GM19395 (cell line): ENCODE data around the gene WASHC3.
"Not testable (repeated sequence)": the region's sequence is repeated elsewhere in the genome, so short reads cannot be mapped to it uniquely, and the experiment has no call there.

Source experiments
- ATAC-seq: cut with Tn5 transposase; IDR thresholded peaks from one replicate; pipeline ENCODE4 v1.9.1; 2021; ENCODE audit warnings: mild to moderate bottlenecking, moderate library complexity; ENCODE audit not compliant: unreplicated experiment

Gene WASHC3

DNA sequence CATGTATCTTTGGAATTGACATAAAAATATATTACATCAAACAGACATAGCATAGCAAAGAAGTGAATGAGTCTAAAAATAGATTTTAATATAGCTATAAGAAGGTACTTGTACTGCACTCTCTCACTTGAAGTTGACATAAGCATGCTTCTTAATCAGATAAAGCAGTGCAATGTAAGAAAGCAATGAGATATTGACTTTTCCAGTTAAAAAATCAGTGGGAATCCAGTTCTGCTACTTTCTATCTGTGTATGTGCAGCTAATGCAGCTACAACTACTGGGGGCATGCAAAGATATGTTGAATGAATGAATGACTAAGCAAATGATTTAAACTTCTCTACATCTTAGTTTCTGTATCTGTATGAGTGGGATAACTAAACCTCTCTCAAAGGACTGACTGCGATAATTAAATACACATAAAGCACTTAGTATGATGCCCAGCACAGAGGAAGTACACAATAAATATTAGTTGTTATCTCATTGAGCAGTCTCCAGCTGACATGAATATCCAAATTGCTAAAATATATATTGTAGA is 10.3 kb downstream of the WASHC3 start:
- no peak for ATAC-seq

DNA sequence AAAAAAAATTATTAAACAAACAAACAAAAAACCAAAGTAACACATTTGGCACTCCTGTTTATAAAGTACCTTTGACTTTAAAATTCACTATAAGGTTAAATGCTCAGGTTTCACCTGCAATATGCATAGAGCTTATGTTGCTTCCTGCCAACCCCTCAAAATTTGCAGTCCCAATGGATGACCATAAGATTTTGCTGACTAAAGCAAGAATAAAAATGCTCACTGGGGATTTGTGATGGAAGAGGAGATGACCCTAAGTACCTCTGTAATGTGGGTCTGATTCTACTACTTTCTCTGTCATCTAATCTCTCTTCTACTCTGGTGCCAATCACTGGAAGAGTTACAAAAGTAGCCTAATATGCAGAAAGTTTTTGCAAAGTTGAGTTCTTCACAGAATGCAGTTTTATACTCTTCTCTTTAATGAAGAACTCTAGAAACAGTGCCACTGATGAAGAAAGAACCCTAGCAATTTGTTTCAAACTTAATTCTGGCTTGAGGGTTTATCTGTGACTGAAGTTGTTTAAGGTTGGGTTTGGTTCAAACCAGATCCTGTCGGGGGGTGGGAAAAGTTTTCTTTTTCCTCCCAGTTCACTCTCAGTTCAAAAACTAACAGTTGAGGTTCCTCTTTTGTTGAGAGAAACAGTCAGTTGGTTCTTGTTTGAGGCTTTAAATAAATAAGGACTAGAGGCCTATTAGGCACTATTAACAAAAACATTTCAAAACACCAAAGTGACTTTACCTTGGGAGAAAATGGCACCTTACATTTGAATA is 10.9 kb downstream of the WASHC3 start:
- ATAC-seq: no peak

DNA sequence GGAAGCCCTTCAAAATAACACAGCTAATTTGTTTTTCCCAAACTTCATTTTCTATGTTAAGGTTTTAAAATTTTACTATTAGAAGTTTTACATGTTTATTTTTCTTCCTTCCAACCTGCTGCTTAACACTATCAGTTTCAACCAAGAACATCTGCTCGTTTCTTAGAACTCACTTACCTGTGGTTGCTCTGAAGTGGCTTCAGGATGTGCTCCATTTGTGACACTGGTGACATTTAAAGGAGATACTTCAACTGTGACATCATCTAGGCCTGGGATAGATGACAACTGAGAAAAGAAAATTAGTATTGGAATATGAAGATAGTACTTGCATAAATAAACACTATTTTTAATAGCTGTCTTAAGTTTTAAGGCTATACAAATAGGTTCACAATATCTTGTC is 17.9 kb downstream of the WASHC3 start:
- ATAC-seq: peak; percentile 95

DNA sequence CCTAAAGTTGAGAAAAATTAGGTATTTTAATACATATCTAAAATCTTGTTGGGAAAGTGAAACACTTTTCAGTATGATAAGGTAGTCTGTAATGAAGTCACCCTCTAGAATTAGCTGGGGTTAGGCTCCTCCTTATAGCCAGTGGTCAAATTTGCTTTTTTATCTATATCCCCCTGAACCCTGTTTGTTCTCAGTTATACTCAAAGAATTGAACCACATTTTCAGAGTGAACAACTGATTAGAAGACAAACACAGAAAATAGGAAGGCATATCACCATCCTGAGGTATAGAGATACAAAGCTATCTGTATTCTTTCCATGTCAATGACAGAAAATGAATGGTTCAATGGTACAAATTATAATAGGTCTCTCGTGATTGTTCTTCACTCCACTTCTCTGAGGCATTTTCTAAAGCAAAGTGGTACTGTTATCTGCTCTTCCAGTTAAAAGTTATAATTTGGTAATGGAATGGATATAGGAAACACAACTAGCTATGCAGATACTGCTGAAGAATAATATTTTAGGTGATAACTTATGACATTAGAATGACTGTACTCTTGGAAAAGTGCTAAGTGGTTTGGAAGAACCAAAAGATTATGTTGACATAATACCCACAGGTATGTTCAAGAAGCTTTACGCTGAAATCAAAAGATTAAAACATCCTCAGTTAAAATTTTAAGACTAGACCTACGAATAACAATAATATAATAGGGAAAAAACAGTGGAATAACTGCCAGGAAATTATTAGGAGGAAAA is 27.6 kb downstream of the WASHC3 start:
- no peak for ATAC-seq

DNA sequence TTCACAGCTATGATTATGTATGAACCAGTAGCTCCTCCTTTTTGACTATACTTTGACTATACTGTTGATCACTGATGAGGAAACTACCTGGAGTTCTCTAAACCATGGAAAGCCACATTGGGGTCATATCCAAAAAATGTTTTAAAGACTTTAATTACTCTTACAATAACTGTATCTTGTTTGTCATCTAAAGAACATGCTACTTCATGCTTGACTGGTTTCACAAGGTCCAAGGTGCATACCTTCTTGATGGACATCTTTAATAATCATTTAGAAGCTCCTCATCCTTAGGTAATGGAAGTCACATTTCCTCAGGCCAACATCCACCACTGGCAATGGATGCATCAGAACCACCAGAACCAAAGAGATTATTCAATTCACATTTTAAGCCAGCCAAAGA is 29.9 kb downstream of the WASHC3 start:
- ATAC-seq: no peak

DNA sequence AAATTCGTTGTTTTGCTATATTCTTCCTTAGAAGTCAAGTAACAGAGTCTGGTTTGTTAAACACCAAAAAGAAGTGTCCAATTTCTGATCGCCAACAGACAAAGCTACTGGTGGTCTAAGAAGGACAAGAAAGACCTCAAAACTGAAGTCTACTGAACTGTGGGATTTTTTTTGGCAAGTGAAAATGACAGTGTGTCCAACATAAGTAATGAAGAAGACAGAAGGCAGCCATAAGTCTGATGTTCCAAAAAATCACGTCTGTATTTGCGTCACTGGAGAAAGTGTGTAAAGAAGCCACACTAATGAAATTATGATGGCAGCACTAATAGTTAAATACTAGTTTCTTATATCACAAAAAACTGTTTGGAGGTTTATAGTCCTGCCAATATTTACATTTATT is 32.6 kb downstream of the WASHC3 start:
- no peak for ATAC-seq

DNA sequence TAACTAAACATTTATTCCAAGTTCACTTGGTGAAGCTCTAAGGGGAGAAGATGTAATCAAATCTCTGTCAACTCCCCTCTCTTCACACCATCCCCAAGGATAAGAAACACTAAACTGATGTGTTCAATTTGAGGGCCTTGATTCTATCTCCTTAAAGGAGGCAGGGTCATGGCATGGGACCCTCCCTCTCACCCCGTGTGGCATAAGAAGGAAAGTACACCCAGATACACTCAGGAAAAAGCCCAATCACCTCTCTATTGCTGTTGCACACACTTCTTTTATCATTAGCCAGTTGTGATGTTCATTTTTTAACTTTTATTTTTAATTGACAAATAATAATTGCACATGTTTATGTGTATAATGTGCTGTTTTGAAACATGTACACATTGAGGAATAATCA is 35.1 kb downstream of the WASHC3 start:
- no peak for ATAC-seq

DNA sequence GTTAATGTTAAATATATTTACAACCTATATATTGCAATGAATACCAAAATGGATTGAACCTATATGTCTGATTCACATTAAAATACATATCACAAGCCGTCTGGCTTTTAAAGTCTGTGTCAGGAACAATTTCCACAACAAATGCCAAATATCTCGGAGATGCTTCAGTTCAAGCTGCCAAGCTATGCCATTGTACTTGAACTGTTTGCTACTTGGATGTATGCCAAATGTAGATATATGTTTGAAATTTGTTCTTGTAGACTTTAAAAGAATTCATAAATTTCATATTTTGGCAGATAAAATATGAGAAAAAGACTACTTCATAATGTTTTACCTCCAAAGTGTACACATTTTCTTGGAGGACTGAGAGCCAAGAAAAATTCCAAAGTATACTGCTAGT is 37.0 kb downstream of the WASHC3 start:
- ATAC-seq: no peak

DNA sequence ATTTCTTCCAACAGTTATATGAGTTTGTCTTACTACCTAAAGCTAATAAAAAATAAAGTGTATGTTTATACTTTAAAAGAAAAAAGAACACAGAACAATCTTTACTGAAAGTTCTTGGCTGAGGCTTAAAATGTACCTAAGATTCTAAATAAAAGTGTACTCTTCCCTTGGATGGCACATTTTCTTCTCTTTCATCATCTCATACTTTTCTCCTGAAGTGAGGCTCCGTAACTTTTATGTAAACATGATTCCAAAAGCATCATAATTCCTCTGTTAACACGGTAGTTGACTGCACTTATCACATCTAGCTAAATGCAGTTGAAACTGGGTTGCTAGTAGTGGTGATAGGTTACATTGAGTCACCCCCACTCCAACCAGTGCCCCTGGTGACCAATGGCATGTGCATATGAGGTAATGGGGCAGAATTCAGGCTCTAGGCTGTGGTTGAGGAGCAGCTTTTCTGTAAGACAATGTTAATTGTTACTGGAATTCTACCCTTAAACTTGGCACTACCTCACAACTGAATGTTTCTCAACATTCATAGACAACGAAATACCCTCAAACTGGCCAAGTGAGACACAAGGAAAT is 38.4 kb downstream of the WASHC3 start:
- no peak for ATAC-seq

DNA sequence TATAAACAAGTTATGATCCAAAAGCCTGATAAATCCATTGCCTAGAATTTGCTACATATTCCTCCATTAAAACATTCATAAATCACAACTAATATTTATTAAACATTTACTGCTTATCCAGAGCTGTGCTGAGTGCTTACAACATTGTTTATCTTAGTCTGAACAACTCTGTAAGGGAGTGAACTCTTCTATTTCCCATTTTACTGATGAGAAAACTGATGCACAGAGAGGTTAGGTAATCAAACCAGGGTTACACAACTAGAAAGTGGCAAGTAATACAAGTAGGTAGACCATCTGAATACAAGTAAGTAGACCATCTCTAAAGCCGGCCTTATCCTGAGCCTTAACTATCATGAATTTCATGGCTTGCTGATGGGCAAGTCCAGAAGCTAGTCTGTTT is 39.5 kb downstream of the WASHC3 start:
- ATAC-seq: no peak

DNA sequence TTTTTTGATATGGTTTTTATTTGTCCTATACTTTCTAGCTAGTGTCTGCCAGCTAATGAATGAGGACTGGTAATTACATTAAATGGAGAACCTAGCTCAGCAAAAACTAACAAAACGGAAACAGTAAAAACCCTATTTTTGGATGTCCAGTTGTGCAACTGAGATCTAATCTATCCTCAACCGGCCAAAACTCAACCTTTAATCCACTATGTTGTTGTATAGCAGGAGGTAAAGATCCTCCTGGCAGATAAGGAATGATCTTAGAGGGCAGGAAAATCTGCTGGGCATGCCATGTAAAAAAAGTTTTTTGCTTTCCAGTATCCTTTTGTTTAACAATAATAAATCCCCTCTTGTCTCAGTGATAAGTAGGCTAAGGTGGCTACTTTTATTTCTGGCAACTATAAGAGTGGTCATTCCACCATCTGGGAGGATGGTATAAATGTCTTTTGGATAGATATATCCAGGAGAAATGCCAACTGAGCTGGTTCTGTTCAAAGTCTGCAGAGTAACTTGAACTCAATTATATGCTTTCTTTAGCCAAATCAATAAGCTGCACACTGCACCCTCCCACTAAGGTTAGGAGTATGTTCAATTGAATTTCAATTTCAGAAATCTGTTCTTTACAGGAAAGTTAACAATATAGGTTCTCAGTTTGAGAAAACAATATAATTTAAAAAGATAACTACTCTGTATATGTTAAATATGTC is 40.1 kb downstream of the WASHC3 start:
- no peak for ATAC-seq

DNA sequence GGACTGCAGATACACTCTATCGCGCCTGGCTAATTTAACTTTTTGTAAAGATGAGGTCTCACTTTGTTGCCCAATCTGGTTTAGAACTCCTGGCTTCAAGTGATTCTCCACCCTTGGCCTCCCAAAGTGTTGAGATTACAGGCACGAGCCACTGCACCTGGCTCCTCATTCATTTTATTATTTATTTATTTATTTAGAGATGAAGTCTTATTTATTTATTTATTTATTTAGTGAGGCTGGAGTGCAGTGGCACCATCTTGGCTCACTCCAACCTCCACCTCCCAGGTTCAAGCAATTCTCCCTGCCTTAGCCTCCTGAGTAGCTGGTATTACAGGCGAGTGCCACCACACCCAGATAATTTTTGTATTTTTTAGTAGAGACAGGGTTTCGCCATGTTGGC is 43.2 kb downstream of the WASHC3 start:
- ATAC-seq: not testable (repeated sequence)

DNA sequence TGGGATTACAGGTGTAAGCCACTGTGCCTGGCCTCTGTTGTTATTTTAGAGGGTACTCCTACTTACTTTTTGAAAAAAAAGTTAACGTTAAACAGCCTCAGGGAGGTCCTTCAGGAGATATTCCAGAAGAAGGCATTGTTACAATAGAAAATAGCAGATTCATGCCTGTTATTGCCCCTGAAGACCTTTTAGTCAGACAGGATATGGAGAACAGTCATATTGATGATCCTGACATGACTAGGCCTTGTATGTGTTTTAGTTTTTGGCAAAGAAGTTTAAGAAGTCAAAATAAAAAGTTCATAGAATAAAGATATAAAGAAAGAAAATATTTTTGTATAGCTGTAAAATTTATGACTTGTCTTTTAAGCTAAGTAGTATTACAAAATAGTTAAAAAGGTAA is 45.3 kb downstream of the WASHC3 start:
- ATAC-seq: no peak

DNA sequence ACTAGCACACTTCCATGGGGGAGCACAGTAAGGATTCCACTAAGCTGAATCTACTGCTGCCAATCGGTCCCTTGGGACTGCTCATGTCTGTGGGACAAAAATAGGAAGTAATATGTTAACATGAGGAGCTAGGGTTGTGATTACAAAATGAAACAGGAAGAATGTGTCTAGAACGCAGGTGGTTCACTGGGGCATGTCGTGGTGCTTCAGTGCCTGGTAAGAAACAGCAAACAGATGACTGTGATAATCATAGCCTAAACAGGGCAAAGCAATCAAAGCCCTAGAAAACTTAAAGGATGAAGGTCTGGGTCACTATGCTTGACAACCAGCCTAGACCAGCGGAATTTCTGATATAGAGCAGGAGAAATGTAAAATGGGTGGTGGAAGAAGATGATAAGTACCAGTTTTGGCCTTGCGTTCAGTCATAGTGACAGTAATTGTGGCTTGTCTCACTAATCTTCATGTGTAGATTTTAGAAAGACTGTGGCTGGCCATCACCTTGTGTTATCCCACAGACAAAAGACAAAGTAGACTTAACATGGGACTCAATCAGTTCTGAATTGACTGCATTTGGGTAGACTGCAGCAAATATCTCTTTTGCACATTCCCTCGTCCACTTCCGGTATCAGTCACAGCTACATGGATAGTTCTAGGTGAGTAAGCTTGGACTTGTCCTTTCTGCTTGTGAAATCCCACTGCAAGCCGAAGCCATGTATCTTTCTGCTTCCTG is 51.4 kb downstream of the WASHC3 start:
- ATAC-seq: peak; percentile 94

DNA sequence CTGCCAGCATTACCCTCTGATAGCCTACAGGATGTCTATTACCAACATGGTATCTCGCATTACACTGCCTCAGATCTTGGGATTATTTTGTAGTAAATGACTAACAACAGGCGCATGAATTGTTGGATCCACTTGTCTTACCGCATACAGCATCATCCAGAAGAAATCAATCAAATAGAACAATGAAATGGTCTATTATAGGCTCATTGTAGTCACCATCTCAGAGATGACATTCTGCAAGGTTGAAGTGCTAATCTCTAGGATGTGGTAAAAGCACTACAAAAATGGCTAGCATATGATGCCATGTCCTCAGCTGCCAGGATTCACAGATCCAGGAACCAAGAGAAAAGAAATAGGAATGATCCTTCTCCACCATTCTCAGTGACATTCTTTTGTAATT is 52.0 kb downstream of the WASHC3 start:
- ATAC-seq: no peak

DNA sequence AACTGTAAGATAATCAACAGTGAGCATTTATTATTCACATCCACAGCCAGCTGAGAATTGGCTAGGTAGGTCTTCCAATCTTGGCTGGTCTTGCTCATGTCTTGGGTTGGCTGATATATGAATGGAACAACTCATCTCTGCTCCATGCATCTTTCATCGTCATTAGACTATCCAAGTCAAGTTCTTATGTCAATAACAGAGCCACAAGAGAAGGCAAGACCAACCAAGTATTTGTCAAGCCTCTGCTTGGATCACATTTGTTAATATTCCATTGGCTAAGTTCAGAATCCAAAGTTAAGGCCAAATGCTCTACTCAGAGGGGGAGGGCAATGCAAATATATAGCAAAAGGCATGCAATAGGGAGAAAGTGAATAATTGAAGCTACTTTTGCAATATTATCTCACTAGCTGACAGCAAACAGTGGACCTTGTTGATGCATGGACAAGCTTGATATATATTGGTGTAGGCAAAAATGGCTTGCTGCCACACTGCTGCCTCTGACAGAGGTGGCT is 53.1 kb downstream of the WASHC3 start:
- no peak for ATAC-seq

DNA sequence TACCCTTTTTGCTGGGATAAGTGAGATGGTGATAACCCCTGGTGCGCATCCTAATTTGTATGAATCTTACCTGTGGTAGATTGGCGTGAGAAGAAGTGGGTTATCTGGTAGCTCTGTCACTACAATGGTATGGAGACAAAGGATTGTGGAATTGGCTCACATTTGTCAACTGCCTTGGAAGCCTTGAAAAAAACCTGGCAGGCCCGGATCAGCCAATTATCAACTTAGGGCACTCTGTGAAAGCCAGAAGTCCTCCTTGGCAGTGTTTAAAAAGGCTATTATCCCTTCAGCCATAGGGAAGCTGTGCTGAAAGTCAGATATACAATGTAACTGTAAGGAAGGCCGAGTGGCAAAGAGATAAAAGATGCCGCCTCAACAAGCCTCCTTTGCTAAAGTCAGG is 56.5 kb downstream of the WASHC3 start:
- ATAC-seq: no peak

DNA sequence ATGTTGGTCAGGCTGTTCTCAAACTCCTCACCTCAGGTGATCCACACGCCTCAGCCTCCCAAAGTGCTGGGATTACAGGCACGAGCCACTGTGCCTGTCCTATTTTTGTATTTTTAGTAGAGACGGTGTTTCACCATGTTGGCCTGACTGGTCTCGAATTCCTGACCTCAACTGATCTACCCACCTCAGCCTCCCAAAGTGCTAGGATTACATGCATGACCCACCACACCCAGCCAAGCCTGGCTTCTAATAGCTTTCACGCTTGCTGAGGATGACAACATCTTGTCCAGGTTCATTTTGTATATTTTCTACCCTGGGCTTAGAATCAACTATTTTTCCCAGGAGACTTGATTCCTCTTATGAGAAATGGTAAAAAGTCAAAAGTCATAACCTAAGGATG is 64.7 kb downstream of the WASHC3 start:
- no peak for ATAC-seq

DNA sequence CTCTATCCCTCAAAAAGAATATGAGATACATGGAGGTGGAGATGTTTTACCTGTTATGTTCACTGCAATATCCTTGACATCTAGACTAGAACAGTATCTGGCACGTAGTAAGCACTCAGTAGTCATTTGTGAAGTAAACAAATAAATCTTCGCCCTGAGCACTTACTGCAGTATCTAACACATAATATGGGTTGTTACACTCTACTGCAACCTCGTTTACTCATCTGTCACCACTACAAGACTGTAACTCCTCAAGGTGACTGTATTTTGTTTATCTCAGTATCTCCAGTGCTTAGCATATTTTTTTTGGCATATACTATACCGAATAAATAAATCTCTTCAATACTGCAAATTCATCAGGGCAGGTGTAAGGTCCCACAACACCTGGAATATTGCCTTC is 66.1 kb downstream of the WASHC3 start:
- no peak for ATAC-seq

DNA sequence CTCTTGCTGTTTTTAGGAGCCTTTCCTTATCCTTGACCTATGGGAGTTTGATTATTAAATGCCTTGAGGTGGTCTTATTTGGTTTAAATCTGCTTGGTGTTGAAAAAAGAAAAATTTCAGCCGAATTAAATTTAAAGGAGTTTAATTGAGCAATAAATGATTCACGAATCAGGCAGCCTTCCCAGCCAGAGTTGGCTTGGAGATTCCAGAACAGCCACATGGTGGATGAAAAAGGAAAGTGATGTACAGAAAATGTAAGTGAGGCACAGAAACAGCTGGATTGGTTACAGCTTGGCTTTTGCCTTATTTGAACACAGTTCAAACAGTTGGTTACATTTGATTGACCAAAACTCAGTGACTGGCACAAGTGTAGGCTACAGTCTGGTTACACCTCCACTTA is 69.7 kb downstream of the WASHC3 start:
- no peak for ATAC-seq
